ENCODE measurements around the gene CRABP1. TPM values are rescaled to one million over a fixed set of nuclear protein-coding genes. Genes with fewer than 3 reads are reported as not detected.

Gene CRABP1
- polyA plus RNA-seq, 2 of the 4 experiments (the other 2 are of a cell fraction), result 0.57 to 1.1 TPM

DNA sequence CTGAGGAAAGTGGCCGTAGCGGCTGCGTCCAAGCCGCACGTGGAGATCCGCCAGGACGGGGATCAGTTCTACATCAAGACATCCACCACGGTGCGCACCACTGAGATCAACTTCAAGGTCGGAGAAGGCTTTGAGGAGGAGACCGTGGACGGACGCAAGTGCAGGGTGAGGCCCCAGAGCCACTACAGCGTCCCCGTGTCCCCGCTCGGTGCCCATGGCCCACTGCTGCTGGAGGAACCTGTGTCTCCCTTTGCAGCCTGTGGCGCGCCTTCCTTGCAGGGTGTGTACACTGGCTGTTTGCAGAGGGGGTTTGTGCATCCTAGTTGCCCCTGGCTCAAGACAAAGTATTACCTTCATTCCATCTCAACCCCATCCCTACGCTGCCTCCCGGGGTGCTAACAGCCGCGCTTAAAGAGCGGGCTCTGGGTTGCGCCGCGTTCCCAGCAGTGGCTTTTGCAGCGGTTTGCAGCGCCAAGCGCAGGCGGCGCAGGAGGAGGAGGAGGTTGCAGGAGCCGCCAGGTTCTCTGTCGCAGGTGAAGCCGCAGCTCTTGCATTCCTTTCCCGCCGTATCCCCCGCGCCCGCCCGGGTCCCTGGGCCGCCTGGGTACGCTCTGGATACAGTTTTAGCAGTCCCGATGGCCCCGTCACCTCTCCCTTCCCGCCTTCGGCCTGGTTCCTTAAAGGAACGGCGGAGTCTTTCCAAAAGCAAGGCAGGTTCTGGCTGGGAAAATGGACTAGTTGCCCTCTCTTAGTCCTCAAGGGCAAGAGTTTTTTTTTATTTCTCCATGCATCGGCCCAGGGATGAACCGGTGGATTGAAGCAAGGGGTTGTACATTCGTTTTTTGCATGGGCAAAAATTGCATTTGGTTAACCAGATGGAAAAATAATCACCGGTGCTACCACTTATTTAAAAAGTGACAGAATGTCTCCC, 1.2 kb downstream of the CRABP1 start:
- Histone ChIP-seq H3K9me3 (no peaks in the 10 kb centered on the region), H3K4me3 (peak overlapping the region; percentile 40; the same call in 2 of the 3 replicates), H3K27ac (no peak overlapping the region), H3K4me2 (peak overlapping the region; percentile 81), H3K4me1 (peaks cover 16% of the 10 kb centered on the region; the same call in 2 of the 3 replicates)
- CTCF ChIA-PET, result interaction anchor here (1.1 to 1.8 kb wide), 2 partner anchors 11 to 74 kb away, joined by 4 to 6 read pairs; no protein-coding TSS in a partner anchor
- ATAC-seq (peak; percentile 55 to 74; a peak in 5 of 6 replicates), FAIRE-seq (no peak), DNase-seq (ENCODE audit: low read depth in 1 of 2, low spot score in 1 of 2) (peak in 1 of 2 experiments; percentile 36)
- TF ChIP-seq, protein P1, sequence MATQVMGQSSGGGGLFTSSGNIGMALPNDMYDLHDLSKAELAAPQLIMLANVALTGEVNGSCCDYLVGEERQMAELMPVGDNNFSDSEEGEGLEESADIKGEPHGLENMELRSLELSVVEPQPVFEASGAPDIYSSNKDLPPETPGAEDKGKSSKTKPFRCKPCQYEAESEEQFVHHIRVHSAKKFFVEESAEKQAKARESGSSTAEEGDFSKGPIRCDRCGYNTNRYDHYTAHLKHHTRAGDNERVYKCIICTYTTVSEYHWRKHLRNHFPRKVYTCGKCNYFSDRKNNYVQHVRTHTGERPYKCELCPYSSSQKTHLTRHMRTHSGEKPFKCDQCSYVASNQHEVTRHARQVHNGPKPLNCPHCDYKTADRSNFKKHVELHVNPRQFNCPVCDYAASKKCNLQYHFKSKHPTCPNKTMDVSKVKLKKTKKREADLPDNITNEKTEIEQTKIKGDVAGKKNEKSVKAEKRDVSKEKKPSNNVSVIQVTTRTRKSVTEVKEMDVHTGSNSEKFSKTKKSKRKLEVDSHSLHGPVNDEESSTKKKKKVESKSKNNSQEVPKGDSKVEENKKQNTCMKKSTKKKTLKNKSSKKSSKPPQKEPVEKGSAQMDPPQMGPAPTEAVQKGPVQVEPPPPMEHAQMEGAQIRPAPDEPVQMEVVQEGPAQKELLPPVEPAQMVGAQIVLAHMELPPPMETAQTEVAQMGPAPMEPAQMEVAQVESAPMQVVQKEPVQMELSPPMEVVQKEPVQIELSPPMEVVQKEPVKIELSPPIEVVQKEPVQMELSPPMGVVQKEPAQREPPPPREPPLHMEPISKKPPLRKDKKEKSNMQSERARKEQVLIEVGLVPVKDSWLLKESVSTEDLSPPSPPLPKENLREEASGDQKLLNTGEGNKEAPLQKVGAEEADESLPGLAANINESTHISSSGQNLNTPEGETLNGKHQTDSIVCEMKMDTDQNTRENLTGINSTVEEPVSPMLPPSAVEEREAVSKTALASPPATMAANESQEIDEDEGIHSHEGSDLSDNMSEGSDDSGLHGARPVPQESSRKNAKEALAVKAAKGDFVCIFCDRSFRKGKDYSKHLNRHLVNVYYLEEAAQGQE (IDR thresholded peaks at IDR 0.05), result no peak
- TF ChIP-seq NFE2L2 (conservative IDR thresholded peaks at IDR 0.05; ENCODE audit: low read length) (no peak), PHF8 (IDR thresholded peaks at IDR 0.05; ENCODE audit: borderline replicate concordance, low read depth) (no peak), EHMT2 (IDR thresholded peaks at IDR 0.05; ENCODE audit: low read depth) (no peak), MAFK (IDR thresholded peaks at IDR 0.05; ENCODE audit: partially characterized antibody) (no peak), SREBF2 (IDR thresholded peaks at IDR 0.05) (no peak), RCOR1 (IDR thresholded peaks at IDR 0.05; ENCODE audit: low read depth, low read length) (no peak), CBX8 (IDR thresholded peaks at IDR 0.05) (no peak), CHD2 (IDR thresholded peaks at IDR 0.05; ENCODE audit: low read length, partially characterized antibody) (no peak), ZNF302 (CRISPR knock-in tag; IDR thresholded peaks at IDR 0.05) (no peak)
- TF ChIP-seq, protein P2, sequence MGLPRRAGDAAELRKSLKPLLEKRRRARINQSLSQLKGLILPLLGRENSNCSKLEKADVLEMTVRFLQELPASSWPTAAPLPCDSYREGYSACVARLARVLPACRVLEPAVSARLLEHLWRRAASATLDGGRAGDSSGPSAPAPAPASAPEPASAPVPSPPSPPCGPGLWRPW (IDR thresholded peaks at IDR 0.05), result no peak
- TF ChIP-seq, protein P3, sequence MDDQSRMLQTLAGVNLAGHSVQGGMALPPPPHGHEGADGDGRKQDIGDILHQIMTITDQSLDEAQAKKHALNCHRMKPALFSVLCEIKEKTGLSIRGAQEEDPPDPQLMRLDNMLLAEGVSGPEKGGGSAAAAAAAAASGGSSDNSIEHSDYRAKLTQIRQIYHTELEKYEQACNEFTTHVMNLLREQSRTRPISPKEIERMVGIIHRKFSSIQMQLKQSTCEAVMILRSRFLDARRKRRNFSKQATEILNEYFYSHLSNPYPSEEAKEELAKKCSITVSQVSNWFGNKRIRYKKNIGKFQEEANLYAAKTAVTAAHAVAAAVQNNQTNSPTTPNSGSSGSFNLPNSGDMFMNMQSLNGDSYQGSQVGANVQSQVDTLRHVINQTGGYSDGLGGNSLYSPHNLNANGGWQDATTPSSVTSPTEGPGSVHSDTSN (IDR thresholded peaks at IDR 0.05), result no peak
- TF ChIP-seq, protein P4, sequence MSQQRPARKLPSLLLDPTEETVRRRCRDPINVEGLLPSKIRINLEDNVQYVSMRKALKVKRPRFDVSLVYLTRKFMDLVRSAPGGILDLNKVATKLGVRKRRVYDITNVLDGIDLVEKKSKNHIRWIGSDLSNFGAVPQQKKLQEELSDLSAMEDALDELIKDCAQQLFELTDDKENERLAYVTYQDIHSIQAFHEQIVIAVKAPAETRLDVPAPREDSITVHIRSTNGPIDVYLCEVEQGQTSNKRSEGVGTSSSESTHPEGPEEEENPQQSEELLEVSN (IDR thresholded peaks at IDR 0.05; ENCODE audit: borderline replicate concordance, low read depth), result no peak
- POLR2A ChIA-PET, result no interaction called here
- 25% methylated on average over 52 of the region's 53 CpGs for WGBS (ENCODE audit: missing lambda C conversion rate)

DNA sequence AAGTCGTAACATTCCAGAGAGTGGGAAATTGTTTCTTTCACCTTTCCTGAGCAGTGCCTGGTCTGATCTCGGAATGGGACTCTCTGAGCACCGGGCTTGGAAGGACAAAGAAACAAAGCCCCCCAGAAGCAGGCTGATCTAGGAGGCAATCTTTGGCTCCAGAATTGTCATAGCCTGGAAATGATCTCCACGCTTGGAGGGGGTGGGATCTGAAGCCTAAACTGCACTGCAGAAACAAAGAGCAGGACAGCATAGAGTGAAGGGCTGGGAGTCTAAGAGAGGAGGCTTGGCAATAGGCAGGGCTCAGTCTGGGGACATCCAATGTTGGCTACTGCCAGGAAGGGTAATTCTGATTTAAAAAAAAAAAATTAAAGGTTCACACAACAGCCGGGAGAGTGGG, 1.9 kb downstream of the CRABP1 start:
- H3K4me1 ChIP-seq, result peaks cover 16% of the 10 kb centered on the region; the same call in 2 of the 3 replicates
- TF ChIP-seq JUN (IDR thresholded peaks at IDR 0.05) (no peak), ESRRA (IDR thresholded peaks at IDR 0.05; ENCODE audit: borderline replicate concordance, low read length) (no peak), SMC3 (IDR thresholded peaks at IDR 0.05) (no peak), CHD4 (IDR thresholded peaks at IDR 0.05; ENCODE audit: borderline replicate concordance) (no peak)
- TF ChIP-seq, protein P1 (IDR thresholded peaks at IDR 0.05), result no peak
- TF ChIP-seq, protein P5, sequence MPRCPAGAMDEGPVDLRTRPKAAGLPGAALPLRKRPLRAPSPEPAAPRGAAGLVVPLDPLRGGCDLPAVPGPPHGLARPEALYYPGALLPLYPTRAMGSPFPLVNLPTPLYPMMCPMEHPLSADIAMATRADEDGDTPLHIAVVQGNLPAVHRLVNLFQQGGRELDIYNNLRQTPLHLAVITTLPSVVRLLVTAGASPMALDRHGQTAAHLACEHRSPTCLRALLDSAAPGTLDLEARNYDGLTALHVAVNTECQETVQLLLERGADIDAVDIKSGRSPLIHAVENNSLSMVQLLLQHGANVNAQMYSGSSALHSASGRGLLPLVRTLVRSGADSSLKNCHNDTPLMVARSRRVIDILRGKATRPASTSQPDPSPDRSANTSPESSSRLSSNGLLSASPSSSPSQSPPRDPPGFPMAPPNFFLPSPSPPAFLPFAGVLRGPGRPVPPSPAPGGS (IDR thresholded peaks at IDR 0.05), result no peak
- TF ChIP-seq, protein P6, sequence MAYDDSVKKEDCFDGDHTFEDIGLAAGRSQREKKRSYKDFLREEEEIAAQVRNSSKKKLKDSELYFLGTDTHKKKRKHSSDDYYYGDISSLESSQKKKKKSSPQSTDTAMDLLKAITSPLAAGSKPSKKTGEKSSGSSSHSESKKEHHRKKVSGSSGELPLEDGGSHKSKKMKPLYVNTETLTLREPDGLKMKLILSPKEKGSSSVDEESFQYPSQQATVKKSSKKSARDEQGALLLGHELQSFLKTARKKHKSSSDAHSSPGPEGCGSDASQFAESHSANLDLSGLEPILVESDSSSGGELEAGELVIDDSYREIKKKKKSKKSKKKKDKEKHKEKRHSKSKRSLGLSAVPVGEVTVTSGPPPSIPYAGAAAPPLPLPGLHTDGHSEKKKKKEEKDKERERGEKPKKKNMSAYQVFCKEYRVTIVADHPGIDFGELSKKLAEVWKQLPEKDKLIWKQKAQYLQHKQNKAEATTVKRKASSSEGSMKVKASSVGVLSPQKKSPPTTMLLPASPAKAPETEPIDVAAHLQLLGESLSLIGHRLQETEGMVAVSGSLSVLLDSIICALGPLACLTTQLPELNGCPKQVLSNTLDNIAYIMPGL (CRISPR knock-in tag; IDR thresholded peaks at IDR 0.05; ENCODE audit: borderline replicate concordance), result no peak
- no peak overlapping the region for H3K27ac ChIP-seq
- CTCF ChIA-PET, result interaction anchor here (0.6 kb wide), 1 partner anchor 887 kb away, joined by 4 read pairs; no protein-coding TSS in a partner anchor
- no peak for ATAC-seq
- no peak for DNase-seq (ENCODE audit: low read depth in 1 of 2, low spot score in 1 of 2)
- H3K9me3 ChIP-seq, result no peaks in the 10 kb centered on the region
- H3K4me2 ChIP-seq, result no peak overlapping the region; the same call in 2 of the 3 replicates
- no peak for FAIRE-seq
- WGBS (ENCODE audit: missing lambda C conversion rate), result 44% methylated on average over 5 of the region's 5 CpGs
- POLR2A ChIA-PET, result no interaction called here
- no peak overlapping the region for H3K4me3 ChIP-seq
